Muscle layer of duodenum (tissue), 2 donors: Measurements from ENCODE around the gene SIGLEC7.

ENCODE experiments used
- H3K27ac ChIP-seq: one replicate; pipeline ENCODE4 v1.7.0; 2013; ENCODE audit warnings: mild to moderate bottlenecking, low read length
- H3K27me3 ChIP-seq: one replicate; pipeline ENCODE4 v1.7.0; 2013; ENCODE audit warnings: low read depth, mild to moderate bottlenecking, control low read depth, low read length
- H3K36me3 ChIP-seq, 2 donors: one replicate each; pipeline ENCODE4 v1.7.0; 2013; ENCODE audit warnings: low read length in 2 of 2, control low read depth in 1 of 2, mild to moderate bottlenecking in 1 of 2; ENCODE audit not compliant: insufficient read depth in 2 of 2, control insufficient read depth in 1 of 2
- H3K4me1 ChIP-seq, 2 donors: one replicate each; pipeline ENCODE4 v1.7.0; 2013; ENCODE audit warnings: low read length in 2 of 2, mild to moderate bottlenecking in 2 of 2, control low read depth in 1 of 2, moderate library complexity in 1 of 2; ENCODE audit not compliant: insufficient read depth in 2 of 2, control insufficient read depth in 1 of 2
- H3K4me3 ChIP-seq, 2 donors: one replicate each; pipeline ENCODE4 v1.7.0; 2013; ENCODE audit warnings: low read length in 2 of 2, low read depth in 1 of 2, mild to moderate bottlenecking in 1 of 2
- H3K9me3 ChIP-seq, 2 donors: one replicate each; pipeline ENCODE4 v1.7.0; 2013; ENCODE audit warnings: low read length in 2 of 2, control low read depth in 1 of 2, mild to moderate bottlenecking in 1 of 2; ENCODE audit not compliant: control insufficient read depth in 1 of 2
- donor health status: healthy.

Gene SIGLEC7

DNA sequence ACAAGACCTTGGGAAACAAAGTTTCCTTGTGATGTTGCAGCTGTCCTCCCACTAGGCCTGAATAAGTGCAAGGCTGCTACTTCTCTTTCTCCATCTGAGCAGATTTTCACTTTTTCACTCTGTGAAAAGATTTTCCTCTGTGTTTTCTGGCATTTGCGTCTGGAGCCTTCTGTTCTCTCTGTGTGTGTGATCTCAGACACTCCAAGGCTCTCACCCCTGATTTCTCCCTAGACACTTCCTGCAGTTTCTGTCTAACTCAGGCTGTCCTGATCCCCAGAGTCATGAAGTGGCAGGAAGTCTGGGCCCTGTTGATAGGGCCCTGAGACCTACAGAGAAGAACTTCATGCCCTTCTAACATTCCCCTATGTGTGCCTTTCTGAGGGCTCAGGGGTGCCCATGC lies 37.2 kb downstream of the SIGLEC7 start:
- Histone ChIP-seq H3K27me3 (no peaks in the 10 kb centered on the region), H3K9me3 (no peaks in the 10 kb centered on the region), H3K4me3 (no peak overlapping the region), H3K4me1 (no peaks in the 10 kb centered on the region), H3K27ac (no peak overlapping the region), H3K36me3 (no peaks in the 10 kb centered on the region)

DNA sequence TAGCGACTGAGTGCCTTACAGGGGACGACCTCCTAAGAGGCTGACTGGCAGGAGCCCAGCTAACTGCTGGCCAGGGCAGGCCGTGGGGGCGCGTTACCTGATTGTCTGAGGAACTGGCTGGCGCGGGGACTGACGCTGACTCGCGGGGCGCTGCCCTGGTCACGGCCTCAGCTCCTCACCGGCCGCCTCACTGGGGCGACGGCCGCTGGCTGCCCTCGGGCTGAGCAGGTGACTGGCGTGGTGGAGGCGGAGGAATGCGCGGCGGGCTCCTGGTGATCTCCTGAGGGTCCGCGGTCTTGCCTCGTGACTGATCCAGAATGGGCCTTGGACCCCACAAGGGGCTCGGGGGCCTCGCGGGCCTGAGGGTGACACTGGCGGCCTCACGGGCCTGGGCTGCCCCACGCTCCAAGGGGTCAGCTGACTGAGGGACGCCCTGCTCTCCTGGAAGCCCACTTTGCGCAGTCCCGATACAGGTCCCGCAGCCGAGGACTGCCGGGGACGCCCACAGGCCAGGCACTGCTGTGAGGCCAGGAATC lies 39.3 kb downstream of the SIGLEC7 start:
- Histone ChIP-seq H3K4me3 (no peak overlapping the region), H3K36me3 (no peaks in the 10 kb centered on the region), H3K4me1 (no peaks in the 10 kb centered on the region), H3K27me3 (no peaks in the 10 kb centered on the region), H3K9me3 (no peaks in the 10 kb centered on the region), H3K27ac (no peak overlapping the region)

DNA sequence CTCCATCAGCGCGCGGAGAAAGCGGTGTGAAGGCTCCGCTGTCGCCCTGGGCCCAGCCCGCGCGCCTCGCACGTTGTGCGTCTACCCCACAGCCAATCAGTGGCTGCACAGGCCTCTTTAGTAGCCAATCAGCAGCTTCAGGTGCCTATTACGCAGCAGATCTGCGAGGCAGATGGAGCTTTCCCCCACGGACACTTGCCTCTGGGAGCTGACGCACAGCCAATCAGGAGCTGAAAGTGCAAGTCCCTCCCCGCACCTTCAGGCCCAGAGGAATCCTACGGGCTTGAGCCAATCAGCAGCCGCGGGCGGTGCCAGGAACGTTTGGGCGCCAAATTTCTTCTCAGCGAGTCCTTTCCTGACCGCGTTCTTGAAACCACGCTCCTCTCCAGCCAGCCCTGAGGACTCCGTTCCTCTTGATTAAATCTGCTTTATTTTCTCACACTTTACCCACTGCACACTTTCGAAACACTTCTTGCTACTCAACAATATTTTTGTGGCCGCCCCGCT lies 39.9 kb downstream of the SIGLEC7 start:
- no peaks in the 10 kb centered on the region for H3K4me1 ChIP-seq
- H3K27ac ChIP-seq: no peak overlapping the region
- H3K27me3 ChIP-seq: no peaks in the 10 kb centered on the region
- H3K9me3 ChIP-seq: no peaks in the 10 kb centered on the region
- no peaks in the 10 kb centered on the region for H3K36me3 ChIP-seq
- H3K4me3 ChIP-seq: no peak overlapping the region

DNA sequence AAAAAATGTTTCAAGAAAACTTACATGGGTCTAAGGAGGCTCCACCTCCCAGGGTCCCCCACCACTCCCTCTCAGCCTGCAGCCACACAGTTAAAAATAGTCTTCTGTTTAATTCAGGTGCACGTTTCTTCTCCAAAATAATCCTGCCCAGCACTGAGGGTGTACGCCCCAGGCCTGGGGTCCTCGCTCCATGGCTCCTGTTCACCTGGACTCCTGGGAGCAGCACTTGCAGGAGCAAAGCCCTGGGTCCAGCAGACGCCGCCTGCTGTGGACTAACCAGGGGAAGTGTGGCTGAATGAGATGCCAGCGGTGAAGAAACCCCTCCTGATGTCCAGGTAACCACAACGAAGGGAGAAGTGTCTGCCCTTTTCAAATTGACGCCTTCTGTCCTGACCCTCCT lies 41.5 kb downstream of the SIGLEC7 start:
- Histone ChIP-seq H3K4me1 (no peaks in the 10 kb centered on the region), H3K36me3 (no peaks in the 10 kb centered on the region), H3K27ac (no peak overlapping the region), H3K27me3 (no peaks in the 10 kb centered on the region), H3K4me3 (no peak overlapping the region), H3K9me3 (no peaks in the 10 kb centered on the region)

DNA sequence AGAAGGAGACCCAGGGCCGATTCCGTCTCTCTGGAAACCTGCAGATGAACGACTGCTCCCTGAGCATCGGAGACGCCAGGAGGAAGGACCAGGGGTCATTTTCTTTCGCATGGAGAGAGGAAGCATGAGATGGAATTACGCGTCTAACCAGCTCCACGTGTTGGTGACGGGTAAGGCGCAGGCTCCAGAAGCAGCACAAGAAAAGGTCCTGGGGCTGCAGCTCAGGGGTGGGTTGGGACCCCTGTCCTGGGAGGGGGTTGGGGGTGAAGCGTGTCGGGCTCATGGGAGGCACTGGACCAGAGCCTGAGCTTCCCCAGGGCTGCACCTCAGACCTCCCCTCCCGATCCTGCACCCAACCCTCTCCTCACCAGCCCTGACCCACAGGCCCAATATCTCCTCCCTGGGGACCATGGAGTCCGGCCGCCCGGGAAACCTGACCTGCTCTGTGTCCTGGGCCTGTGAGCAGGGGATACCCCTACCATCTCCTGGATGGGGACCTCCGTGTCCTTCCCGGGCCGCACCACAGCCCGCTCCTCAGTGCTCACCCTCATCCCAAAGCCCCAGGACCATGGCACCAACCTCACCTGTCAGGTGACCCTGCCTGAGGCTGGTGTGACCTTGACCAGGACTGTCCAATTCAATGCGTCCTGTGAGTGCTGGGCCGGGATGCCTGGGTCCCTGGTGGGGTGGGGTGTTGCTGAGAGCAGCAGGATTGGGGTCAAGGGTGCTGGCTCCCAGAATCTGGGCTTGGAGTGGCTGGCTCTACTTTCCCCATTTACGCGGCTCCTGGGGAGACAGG lies 43.2 kb downstream of the SIGLEC7 start:
- Histone ChIP-seq H3K27ac (no peak overlapping the region), H3K27me3 (no peaks in the 10 kb centered on the region), H3K36me3 (no peaks in the 10 kb centered on the region), H3K9me3 (no peaks in the 10 kb centered on the region), H3K4me3 (no peak overlapping the region), H3K4me1 (no peaks in the 10 kb centered on the region)

DNA sequence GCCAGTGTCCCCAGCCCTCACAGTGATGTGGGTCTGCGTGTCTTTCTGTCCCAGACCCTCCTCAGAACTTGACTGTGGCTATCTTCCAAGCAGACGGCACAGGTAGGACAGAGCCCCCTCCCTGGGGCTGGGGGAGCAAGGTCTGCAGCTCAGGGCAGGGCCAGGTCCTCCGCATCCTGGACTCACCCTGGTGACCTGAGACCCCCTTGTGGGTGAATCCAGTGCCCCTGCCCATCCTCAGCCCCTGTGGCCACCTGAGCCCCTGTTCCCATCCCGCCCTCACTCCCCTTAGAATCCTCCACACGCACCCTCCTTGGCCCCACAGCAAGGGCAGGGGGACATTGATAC lies 43.7 kb downstream of the SIGLEC7 start:
- Histone ChIP-seq H3K4me1 (no peaks in the 10 kb centered on the region), H3K36me3 (no peaks in the 10 kb centered on the region), H3K9me3 (no peaks in the 10 kb centered on the region), H3K27ac (no peak overlapping the region), H3K27me3 (no peaks in the 10 kb centered on the region), H3K4me3 (no peak overlapping the region)

DNA sequence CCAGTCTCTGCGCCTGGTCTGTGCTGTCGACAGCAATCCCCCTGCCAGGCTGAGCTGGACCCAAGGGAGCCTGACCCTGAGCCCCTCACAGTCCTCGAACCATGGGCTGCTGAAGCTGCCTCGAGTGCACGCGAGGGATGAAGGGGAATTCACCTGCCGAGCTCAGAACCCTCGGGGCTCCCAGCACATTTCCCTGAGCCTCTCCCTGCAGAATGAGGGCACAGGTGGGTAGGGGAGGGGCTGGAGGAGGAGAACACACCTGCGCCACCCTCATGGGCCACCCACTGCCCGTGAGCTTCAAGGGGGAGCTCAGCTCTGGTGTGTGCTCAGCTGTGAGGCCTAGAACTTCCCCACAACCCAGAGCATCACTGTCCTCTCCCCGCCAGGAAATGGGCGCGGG lies 44.2 kb downstream of the SIGLEC7 start:
- Histone ChIP-seq H3K36me3 (no peaks in the 10 kb centered on the region), H3K27me3 (no peaks in the 10 kb centered on the region), H3K4me1 (no peaks in the 10 kb centered on the region), H3K4me3 (no peak overlapping the region), H3K27ac (no peak overlapping the region), H3K9me3 (no peaks in the 10 kb centered on the region)

DNA sequence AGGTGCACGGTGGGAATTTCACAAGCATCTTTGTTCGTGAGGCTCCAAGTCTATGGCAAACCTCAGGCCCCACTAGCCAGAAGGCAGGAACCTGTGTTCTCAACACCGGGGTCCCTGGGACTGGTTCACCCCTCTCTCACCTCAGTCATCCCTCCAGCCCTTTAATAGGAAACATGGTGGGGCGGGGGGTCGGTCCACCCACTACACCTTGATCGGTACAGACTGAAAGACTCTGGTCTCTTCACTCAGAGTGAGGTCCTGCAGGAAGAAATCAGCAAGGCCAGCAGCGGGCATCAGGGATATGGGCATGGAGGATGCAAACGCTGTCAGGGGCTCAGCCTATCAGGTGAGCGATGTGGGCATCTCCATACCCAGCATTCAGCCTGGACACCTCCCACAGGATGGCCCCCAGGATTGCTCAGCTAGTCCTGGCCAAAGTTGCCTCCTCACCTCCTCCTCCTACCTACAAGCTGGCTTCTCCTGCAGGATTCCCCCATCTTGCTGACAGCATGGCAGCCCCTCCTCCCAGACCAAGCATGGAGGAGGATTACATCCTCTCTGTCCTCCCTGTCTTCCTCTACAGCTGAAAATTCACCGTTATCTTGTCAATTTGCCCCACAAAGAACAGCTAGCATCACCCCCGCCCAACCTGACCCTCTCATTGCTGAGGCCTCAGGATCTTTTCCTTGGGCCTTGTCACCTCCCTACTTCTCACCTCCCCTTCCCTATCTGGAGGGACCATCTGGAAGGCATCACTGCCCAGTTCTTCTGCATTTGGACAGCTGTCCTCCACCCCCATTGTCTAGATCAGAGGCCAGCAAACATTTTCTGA lies 45.5 kb downstream of the SIGLEC7 start:
- Histone ChIP-seq H3K27me3 (no peaks in the 10 kb centered on the region), H3K4me1 (no peaks in the 10 kb centered on the region), H3K9me3 (no peaks in the 10 kb centered on the region), H3K27ac (no peak overlapping the region), H3K36me3 (no peaks in the 10 kb centered on the region), H3K4me3 (no peak overlapping the region)

DNA sequence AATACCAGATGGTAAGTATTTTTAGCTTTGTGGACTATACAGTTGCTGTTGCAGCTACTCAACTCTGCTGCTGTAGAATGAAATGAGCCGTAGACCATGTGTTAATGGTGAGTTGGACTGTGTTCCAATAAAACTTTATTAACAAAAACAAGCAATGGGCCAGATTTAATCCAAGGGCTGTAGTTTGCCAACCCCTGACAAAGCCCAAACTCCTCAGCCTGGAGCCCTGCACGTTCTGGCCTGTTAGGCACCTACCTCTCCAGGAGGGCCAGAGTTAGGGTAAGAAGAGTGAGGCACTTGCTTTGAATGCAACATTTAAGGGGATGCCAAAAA lies 46.1 kb downstream of the SIGLEC7 start:
- Histone ChIP-seq H3K4me3 (no peak overlapping the region), H3K27ac (no peak overlapping the region), H3K9me3 (no peaks in the 10 kb centered on the region), H3K27me3 (no peaks in the 10 kb centered on the region), H3K36me3 (no peaks in the 10 kb centered on the region), H3K4me1 (no peaks in the 10 kb centered on the region)

DNA sequence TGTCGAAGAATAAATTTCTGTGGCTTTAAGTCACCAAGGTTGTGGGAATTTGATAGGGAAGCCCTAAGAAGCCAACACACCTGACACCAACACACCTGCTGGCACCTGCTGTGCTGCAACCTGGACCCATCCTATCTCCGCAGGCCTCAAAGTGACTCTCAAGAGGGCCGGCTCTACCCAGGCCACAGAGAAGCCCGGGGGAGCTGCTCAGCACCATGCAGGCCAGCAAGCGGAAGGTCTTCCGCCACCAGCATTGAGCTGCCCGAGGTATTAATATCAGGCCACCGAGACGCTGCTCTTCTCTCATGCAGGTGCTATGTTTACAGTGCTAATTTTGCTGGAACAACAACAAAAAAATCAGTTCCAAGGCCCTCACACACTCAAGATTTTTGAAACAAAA lies 50.6 kb downstream of the SIGLEC7 start:
- no peak overlapping the region for H3K27ac ChIP-seq
- H3K36me3 ChIP-seq: no peaks in the 10 kb centered on the region
- no peak overlapping the region for H3K4me3 ChIP-seq
- no peaks in the 10 kb centered on the region for H3K4me1 ChIP-seq
- H3K27me3 ChIP-seq: no peaks in the 10 kb centered on the region
- no peaks in the 10 kb centered on the region for H3K9me3 ChIP-seq

DNA sequence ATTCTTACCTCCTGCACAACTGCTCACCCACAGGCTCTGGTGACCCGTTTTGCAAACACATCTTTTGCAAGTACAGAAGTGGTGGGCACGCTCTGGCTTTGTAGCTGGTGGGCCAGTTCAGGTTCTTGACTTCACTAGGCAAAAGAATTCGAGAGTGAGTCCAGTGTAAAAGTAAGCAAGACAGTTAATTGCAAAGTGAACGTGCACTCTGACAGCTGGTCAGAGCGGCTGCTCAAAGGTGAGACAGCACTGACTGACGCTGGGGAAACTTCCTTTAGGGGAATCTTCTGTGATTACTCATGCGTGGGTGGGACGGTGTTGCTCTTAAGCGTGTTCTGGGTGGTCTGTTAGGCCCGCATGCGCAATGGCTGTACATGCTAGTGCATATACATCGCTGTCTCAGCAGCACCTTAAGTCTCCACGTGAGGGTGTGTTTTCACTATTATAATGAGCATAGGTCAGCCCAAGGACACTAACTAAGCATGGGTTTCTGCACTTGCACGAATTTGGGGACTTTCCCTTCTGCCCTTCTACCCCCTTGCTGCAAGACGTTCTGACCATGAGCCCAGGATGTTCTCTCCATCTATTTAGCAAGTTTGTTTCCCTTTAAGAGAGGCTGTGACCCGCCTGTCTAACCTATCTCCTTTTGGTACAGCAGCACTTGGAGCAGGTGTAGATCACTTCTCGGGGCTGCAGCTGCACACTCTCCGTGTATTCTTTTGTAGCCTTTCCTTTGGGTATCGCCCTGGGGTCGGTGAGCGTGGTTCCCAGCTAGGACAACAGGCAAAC lies 52.6 kb downstream of the SIGLEC7 start:
- Histone ChIP-seq H3K27ac (no peak overlapping the region), H3K4me3 (no peak overlapping the region), H3K36me3 (no peaks in the 10 kb centered on the region), H3K9me3 (no peaks in the 10 kb centered on the region), H3K27me3 (no peaks in the 10 kb centered on the region), H3K4me1 (no peaks in the 10 kb centered on the region)
